SK-N-MC (cell line): Measurements from ENCODE around the gene GPX3.

Source experiments
- DNase-seq: peaks from one replicate; pipeline ENCODE4 v3.0.0-alpha.2; 2011; ENCODE audit warnings: low read depth, low spot score
- H3K27ac ChIP-seq: fragments of 200-600 bp; sonication (generic); 2 replicates; pipeline ENCODE4 v1.5.1; 2016; ENCODE audit warnings: mixed run types
- H3K36me3 ChIP-seq: fragments of 200-600 bp; sonication (generic); 2 replicates; pipeline ENCODE4 v1.6.1; 2017; ENCODE audit warnings: antibody characterized with exemption, low read length, mixed read lengths; ENCODE audit not compliant: insufficient read depth
- H3K4me3 ChIP-seq: fragments of 200-600 bp; sonication (generic); 2 replicates; pipeline ENCODE4 v1.5.1; 2016
- H3K9ac ChIP-seq: fragments of 200-600 bp; sonication (generic); 2 replicates; pipeline ENCODE4 v1.8.0; 2017; ENCODE audit warnings: mixed run types, mixed read lengths; ENCODE audit not compliant: insufficient read length
- H3K9me3 ChIP-seq: fragments of 200-600 bp; sonication (generic); 2 replicates; pipeline ENCODE4 v1.6.1; 2017; ENCODE audit warnings: low read depth, mild to moderate bottlenecking, antibody characterized with exemption, low read length, moderate library complexity, mixed read lengths
- EZH2 ChIP-seq: fragments of 200-600 bp; sonication (generic); IDR thresholded peaks from one replicate; pipeline ENCODE4 v1.6.1; 2017; ENCODE audit warnings: antibody characterized with exemption
- FOXP2 ChIP-seq: optimal IDR thresholded peaks from 2 replicates; pipeline ENCODE3; 2011; ENCODE audit warnings: mild to moderate bottlenecking, moderate library complexity; ENCODE audit not compliant: insufficient read depth; ENCODE audit errors: extremely low read length, control extremely low read depth
- POLR2AphosphoS5 ChIP-seq: IDR thresholded peaks from 2 replicates; pipeline ENCODE4 v1.6.1; 2012; ENCODE audit warnings: mild to moderate bottlenecking, low read depth, low read length, borderline replicate concordance

The GPX3 gene

GRCh38 chr5:151018846-151019245 is 1.5 kb upstream of the GPX3 start:
- H3K4me3 ChIP-seq = no peak overlapping the region
- DNase-seq = no peak
- TF ChIP-seq POLR2AphosphoS5 (no peak), EZH2 (no peak), FOXP2 (no peak)

GRCh38 chr5:151019331-151019730 is 1.1 kb upstream of the GPX3 start:
- no peak overlapping the region for H3K27ac ChIP-seq
- TF ChIP-seq FOXP2 (no peak), EZH2 (no peak), POLR2AphosphoS5 (no peak)
- no peak overlapping the region for H3K9ac ChIP-seq
- no peak for DNase-seq
- H3K36me3 ChIP-seq = no peaks in the 10 kb centered on the region
- no peak overlapping the region for H3K4me3 ChIP-seq
- no peaks in the 10 kb centered on the region for H3K9me3 ChIP-seq

More at GRCh38 chr5:151018846-151019245, 1.5 kb upstream of the GPX3 start:
- no peaks in the 10 kb centered on the region for H3K9me3 ChIP-seq
- no peak overlapping the region for H3K27ac ChIP-seq
- no peak overlapping the region for H3K9ac ChIP-seq
- no peaks in the 10 kb centered on the region for H3K36me3 ChIP-seq

GRCh38 chr5:151021746-151022145 is 1.4 kb downstream of the GPX3 start:
- no peak for DNase-seq
- no peak overlapping the region for H3K27ac ChIP-seq
- no peaks in the 10 kb centered on the region for H3K36me3 ChIP-seq
- H3K9me3 ChIP-seq = no peaks in the 10 kb centered on the region
- H3K4me3 ChIP-seq = no peak overlapping the region
- no peak for TF ChIP-seq POLR2AphosphoS5
- TF ChIP-seq FOXP2 = no peak
- no peak for TF ChIP-seq EZH2
- H3K9ac ChIP-seq = no peak overlapping the region

GRCh38 chr5:151022511-151023018 is 2.2 kb downstream of the GPX3 start:
- no peaks in the 10 kb centered on the region for H3K36me3 ChIP-seq
- no peak overlapping the region for H3K4me3 ChIP-seq
- TF ChIP-seq EZH2 = no peak
- no peak for DNase-seq
- H3K9ac ChIP-seq = no peak overlapping the region
- H3K27ac ChIP-seq = no peak overlapping the region
- no peaks in the 10 kb centered on the region for H3K9me3 ChIP-seq

GRCh38 chr5:151023047-151023615 is 2.7 kb downstream of the GPX3 start:
- Histone ChIP-seq H3K4me3 (no peak overlapping the region), H3K36me3 (no peaks in the 10 kb centered on the region), H3K9me3 (no peaks in the 10 kb centered on the region), H3K27ac (no peak overlapping the region), H3K9ac (no peak overlapping the region)
- no peak for DNase-seq
- no peak for TF ChIP-seq POLR2AphosphoS5
- TF ChIP-seq FOXP2 = no peak
- no peak for TF ChIP-seq EZH2

- TF ChIP-seq EZH2 (no peak), POLR2AphosphoS5 (no peak), FOXP2 (no peak)
- no peak overlapping the region for H3K9ac ChIP-seq
- no peaks in the 10 kb centered on the region for H3K9me3 ChIP-seq
- H3K36me3 ChIP-seq = no peaks in the 10 kb centered on the region
- no peak overlapping the region for H3K4me3 ChIP-seq
- no peak for DNase-seq
- H3K27ac ChIP-seq = no peak overlapping the region
These were observed 3.3 kb downstream of the GPX3 start for GRCh38 chr5:151023651-151024050.

GRCh38 chr5:151024440-151025249 is 4.3 kb downstream of the GPX3 start:
- no peak for DNase-seq
- Histone ChIP-seq H3K27ac (no peak overlapping the region), H3K4me3 (no peak overlapping the region), H3K36me3 (no peaks in the 10 kb centered on the region), H3K9me3 (no peaks in the 10 kb centered on the region), H3K9ac (no peak overlapping the region)
- TF ChIP-seq EZH2 (no peak), FOXP2 (no peak), POLR2AphosphoS5 (no peak)

GRCh38 chr5:151025250-151025606 is 4.8 kb downstream of the GPX3 start:
- no peak overlapping the region for H3K9ac ChIP-seq
- no peaks in the 10 kb centered on the region for H3K36me3 ChIP-seq
- H3K9me3 ChIP-seq = no peaks in the 10 kb centered on the region
- H3K27ac ChIP-seq = no peak overlapping the region
- TF ChIP-seq EZH2 (no peak), FOXP2 (no peak), POLR2AphosphoS5 (no peak)
- no peak overlapping the region for H3K4me3 ChIP-seq
- no peak for DNase-seq
